Measurements from ENCODE around the gene ESRRB.

Gene ESRRB

GRCh38 chr14:76509311-76509710 is 133.4 kb downstream of the ESRRB start:
- no peak for TF ChIP-seq TAF1 (IDR thresholded peaks at IDR 0.05; ENCODE audit: borderline replicate concordance, insufficient read depth, low read length)

GRCh38 chr14:76510181-76510580 is 134.2 kb downstream of the ESRRB start:
- TF ChIP-seq FOXP2 (optimal IDR thresholded peaks at IDR 0.05; ENCODE audit: borderline replicate concordance, extremely low read depth, extremely low read length, insufficient read depth), result no peak

GRCh38 chr14:76514213-76514998 is 138.5 kb downstream of the ESRRB start:
- TF ChIP-seq SIN3A (IDR thresholded peaks at IDR 0.05; ENCODE audit: borderline replicate concordance, insufficient read depth, low read length), result no peak
- no peak for TF ChIP-seq REST (IDR thresholded peaks at IDR 0.05; ENCODE audit: insufficient read depth in 1 of 2, low read depth in 2 of 2, low read length in 2 of 2)
- TF ChIP-seq TAF1 (IDR thresholded peaks at IDR 0.05; ENCODE audit: borderline replicate concordance, insufficient read depth, low read length), result no peak
- TF ChIP-seq FOXP2 (optimal IDR thresholded peaks at IDR 0.05; ENCODE audit: borderline replicate concordance, extremely low read depth, extremely low read length, insufficient read depth), result no peak
- no peak for TF ChIP-seq POLR2AphosphoS5 (IDR thresholded peaks at IDR 0.05; ENCODE audit: low read depth, low read length)

GRCh38 chr14:76516884-76517283 is 140.9 kb downstream of the ESRRB start:
- TF ChIP-seq FOXP2 (optimal IDR thresholded peaks at IDR 0.05; ENCODE audit: borderline replicate concordance, extremely low read depth, extremely low read length, insufficient read depth), result no peak
- no peak for TF ChIP-seq POLR2AphosphoS5 (IDR thresholded peaks at IDR 0.05; ENCODE audit: low read depth, low read length)
- TF ChIP-seq REST (IDR thresholded peaks at IDR 0.05; ENCODE audit: insufficient read depth in 1 of 2, low read depth in 2 of 2, low read length in 2 of 2), result no peak
- no peak for TF ChIP-seq TAF1 (IDR thresholded peaks at IDR 0.05; ENCODE audit: borderline replicate concordance, insufficient read depth, low read length)
- TF ChIP-seq SIN3A (IDR thresholded peaks at IDR 0.05; ENCODE audit: borderline replicate concordance, insufficient read depth, low read length), result no peak

GRCh38 chr14:76518366-76518765 is 142.4 kb downstream of the ESRRB start:
- TF ChIP-seq TAF1 (IDR thresholded peaks at IDR 0.05; ENCODE audit: borderline replicate concordance, insufficient read depth, low read length), result no peak
- no peak for TF ChIP-seq REST (IDR thresholded peaks at IDR 0.05; ENCODE audit: insufficient read depth in 1 of 2, low read depth in 2 of 2, low read length in 2 of 2)
- TF ChIP-seq SIN3A (IDR thresholded peaks at IDR 0.05; ENCODE audit: borderline replicate concordance, insufficient read depth, low read length), result no peak
- TF ChIP-seq POLR2AphosphoS5 (IDR thresholded peaks at IDR 0.05; ENCODE audit: low read depth, low read length), result no peak
- no peak for TF ChIP-seq FOXP2 (optimal IDR thresholded peaks at IDR 0.05; ENCODE audit: borderline replicate concordance, extremely low read depth, extremely low read length, insufficient read depth)

- TF ChIP-seq REST (IDR thresholded peaks at IDR 0.05; ENCODE audit: insufficient read depth in 1 of 2, low read depth in 2 of 2, low read length in 2 of 2), result no peak
- no peak for TF ChIP-seq POLR2AphosphoS5 (IDR thresholded peaks at IDR 0.05; ENCODE audit: low read depth, low read length)
- TF ChIP-seq FOXP2 (optimal IDR thresholded peaks at IDR 0.05; ENCODE audit: borderline replicate concordance, extremely low read depth, extremely low read length, insufficient read depth), result no peak
- no peak for TF ChIP-seq TAF1 (IDR thresholded peaks at IDR 0.05; ENCODE audit: borderline replicate concordance, insufficient read depth, low read length)
- no peak for TF ChIP-seq SIN3A (IDR thresholded peaks at IDR 0.05; ENCODE audit: borderline replicate concordance, insufficient read depth, low read length)
These were observed 149.3 kb downstream of the ESRRB start for GRCh38 chr14:76525106-76525821.

Measured in PFSK-1 (cell line).